AG09309 (cell line): ENCODE results near the gene PIP5K1C.
"Not testable (repeated sequence)": the region's sequence is repeated elsewhere in the genome, so short reads cannot be mapped to it uniquely, and the experiment has no call there.

Experiments used
- DNase-seq: peaks from one replicate; pipeline ENCODE4 v3.0.0-alpha.2; 2010; ENCODE audit warnings: low read depth
- H3K4me3 ChIP-seq: 2 replicates; pipeline ENCODE4 v1.5.1; 2011; ENCODE audit warnings: mild to moderate bottlenecking, low read depth, low read length, moderate library complexity; ENCODE audit not compliant: control insufficient read depth
- CTCF ChIP-seq: IDR thresholded peaks from 2 replicates; pipeline ENCODE4 v1.5.1; 2011; ENCODE audit warnings: mild to moderate bottlenecking, low read depth, low read length, inconsistent platforms; ENCODE audit not compliant: insufficient read depth, control insufficient read depth; ENCODE audit errors: missing control alignments

Gene PIP5K1C

GRCh38 chr19:3648037-3648905 is 52.0 kb downstream of the PIP5K1C start:
- no peak overlapping the region for H3K4me3 ChIP-seq
- DNase-seq = no peak
- no peak for TF ChIP-seq CTCF

DNA sequence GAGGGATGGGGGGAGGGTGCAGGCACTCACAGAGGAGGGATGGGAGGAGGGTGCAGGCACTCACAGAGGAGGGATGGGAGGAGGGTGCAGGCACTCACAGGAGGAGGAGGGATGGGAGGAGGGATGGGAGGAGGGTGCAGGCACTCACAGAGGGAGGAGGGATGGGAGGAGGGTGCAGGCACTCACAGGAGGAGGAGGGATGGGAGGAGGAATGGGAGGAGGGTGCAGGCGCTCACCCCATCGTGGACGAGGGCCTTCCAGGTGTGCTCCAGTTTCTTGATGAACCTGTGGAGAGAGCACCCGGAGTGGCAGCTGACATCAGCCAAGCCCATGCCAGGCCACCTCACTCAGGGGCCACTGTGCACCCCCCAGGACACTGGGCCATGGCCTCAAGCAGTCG is 53.2 kb downstream of the PIP5K1C start:
- H3K4me3 ChIP-seq, DNase-seq: not testable (repeated sequence)

DNA sequence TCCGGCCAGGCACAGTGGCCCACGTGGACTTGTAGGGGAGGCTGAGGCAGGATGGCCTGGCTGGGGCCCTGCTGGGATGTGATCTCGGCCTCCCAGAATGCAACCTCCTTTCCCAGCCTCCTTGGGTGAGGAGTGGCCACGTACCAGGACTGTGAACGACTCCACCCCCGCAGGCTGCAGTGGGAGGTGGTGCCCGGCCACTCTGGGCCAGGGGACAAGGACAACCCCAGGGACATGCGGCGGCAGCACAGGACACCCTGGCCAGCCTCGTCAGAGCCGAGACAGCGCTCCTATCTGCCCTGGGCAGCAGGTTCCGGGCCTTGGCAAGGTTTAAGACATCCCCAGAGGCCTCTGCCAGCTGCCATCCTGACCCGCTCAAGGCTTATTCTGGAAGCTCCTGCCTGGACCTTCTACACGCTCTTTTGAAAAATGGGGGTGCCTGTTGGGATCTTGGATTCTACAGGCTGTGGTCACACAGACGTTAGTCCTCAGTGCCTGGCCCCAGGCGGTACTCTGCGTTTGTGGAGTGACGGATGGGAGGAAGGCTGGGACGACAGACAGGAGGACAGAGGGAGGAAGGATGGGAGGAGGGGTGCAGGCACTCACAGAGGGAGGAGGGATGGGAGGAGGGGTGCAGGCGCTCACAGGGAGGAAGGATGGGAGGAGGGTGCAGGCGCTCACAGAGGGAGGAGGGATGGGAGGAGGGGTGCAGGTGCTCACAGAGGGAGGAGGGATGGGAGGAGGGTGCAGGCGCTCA is 53.8 kb downstream of the PIP5K1C start:
- DNase-seq = no peak
- H3K4me3 ChIP-seq = no peak overlapping the region
- no peak for TF ChIP-seq CTCF

DNA sequence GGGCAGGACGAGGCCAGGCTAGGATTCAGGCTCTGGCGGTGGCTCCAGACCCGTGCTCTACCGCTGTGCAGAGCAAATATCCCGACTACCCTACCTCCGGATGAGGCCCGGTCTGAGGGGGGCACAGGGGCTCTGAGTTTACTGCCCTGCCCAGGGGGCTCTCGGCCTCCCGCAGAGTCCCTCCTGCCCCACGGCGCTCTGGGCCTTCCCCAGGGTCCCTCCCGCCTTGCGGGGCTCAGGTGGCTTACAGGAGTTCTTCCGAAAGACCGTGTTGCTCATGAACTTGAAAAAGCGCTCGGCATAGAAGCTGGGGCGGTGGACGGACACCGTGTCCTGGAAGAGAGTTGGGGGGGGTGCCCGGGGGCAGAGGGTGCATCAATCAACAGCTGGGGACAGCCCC is 54.5 kb downstream of the PIP5K1C start:
- no peak for DNase-seq
- H3K4me3 ChIP-seq = no peak overlapping the region
- TF ChIP-seq CTCF = no peak

DNA sequence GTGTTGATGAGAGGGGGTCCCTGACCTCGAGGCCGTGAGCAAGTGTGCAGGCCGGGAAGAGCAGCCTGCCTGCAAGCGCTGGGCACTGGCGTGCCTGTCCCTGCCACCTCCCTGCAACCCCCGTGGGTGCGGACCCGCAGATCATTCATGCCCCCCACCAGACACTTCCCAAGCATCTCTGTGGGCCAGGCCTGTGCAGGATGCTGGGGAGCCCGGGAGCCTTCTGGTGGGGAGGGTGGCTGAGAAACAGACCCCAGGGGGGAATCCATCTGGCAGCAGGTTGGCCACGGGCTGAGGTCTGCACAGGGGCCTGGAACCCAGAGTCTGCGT is 55.2 kb downstream of the PIP5K1C start:
- no peak for DNase-seq
- TF ChIP-seq CTCF = no peak

DNA sequence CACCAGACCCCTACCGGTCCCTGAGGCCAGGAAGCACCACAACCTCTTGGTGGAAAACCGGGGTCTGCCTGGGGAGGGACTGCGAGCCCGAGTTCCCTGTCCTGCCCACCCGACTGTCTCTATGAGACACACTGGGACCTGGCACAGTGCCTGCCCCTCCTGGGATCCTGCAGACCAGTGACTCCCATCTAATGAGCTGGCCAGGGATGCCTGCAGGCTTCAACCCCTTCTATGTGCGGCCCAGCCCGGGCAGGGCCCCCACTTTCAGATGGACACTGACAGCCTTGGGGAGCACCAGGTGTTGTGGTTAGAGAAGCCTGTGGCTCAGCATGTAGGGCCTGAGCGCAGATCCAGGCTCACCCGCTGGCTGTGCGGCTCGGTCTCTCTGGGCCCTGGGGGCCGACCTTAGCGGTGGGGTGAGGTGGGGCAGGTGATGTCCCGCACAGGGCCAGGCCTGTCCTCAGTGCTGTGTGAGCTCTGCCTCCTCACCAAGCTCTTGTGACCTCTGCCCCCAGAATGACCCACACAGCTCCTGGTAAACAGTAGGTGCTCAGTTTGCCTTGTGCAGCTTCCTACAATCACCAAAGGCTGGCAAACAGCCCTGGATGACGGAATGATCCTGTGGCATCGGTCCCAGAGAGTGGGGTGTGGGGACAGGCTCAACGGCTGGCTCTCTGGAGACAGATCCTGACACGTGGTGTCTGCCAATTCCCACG is 55.8 kb downstream of the PIP5K1C start:
- TF ChIP-seq CTCF = no peak
- H3K4me3 ChIP-seq = no peak overlapping the region
- DNase-seq = no peak

More for the DNA sequence above, 55.2 kb downstream of the PIP5K1C start:
- H3K4me3 ChIP-seq = no peak overlapping the region
